HepG2 (cell line): ENCODE results near the gene TRABD. TPM values are rescaled to one million over a fixed set of nuclear protein-coding genes. Genes with fewer than 3 reads are reported as not detected.
A peak's percentile ranks its signal among the peaks of the same experiment; 100 is the strongest.

Experiments used
- CCAR2 ChIP-seq: fragments of 200-400 bp; formaldehyde crosslinking; optimal IDR thresholded peaks from 2 replicates; pipeline ENCODE3; 2018; ENCODE audit warnings: low read depth, mild to moderate bottlenecking, low read length, moderate library complexity
- ELF3 ChIP-seq: IDR thresholded peaks from 2 replicates; pipeline ENCODE4 v1.6.1; 2016; ENCODE audit warnings: missing genetic modification reagents, missing compliant biosample characterization
- FOXP1 ChIP-seq, 2 experiments: fragments of 450-650 bp in 1 of 2; IDR thresholded peaks; 2 replicates each; pipeline ENCODE4 v1.6.1; 2017 to 2018; ENCODE audit warnings: antibody characterized with exemption in 1 of 2
- GTF3A ChIP-seq: sonication (generic); formaldehyde crosslinking; conservative IDR thresholded peaks from 2 replicates; pipeline ENCODE4 v1.4.0; 2020; ENCODE audit warnings: mild to moderate bottlenecking, missing genetic modification reagents
- HIVEP1 ChIP-seq: sonication (generic); formaldehyde crosslinking; IDR thresholded peaks from 2 replicates; pipeline ENCODE4 v1.4.0; 2020; ENCODE audit warnings: mild to moderate bottlenecking, missing genetic modification reagents
- MTA3 ChIP-seq: sonication (generic); formaldehyde crosslinking; IDR thresholded peaks from 2 replicates; pipeline ENCODE4 v1.4.0; 2020; ENCODE audit warnings: missing genetic modification reagents
- POGZ ChIP-seq: sonication (generic); formaldehyde crosslinking; IDR thresholded peaks from 2 replicates; pipeline ENCODE4 v1.4.0; 2020; ENCODE audit warnings: mild to moderate bottlenecking, missing genetic modification reagents
- ZMYM3 ChIP-seq: sonication (generic); formaldehyde crosslinking; IDR thresholded peaks from 2 replicates; pipeline ENCODE4 v1.5.1; 2020; ENCODE audit warnings: mild to moderate bottlenecking, missing genetic modification reagents
- ZNF232 ChIP-seq: sonication (generic); formaldehyde crosslinking; IDR thresholded peaks from 2 replicates; pipeline ENCODE4 v1.4.0; 2020; ENCODE audit warnings: missing genetic modification reagents, borderline replicate concordance
- ZSCAN21 ChIP-seq: sonication (generic); formaldehyde crosslinking; IDR thresholded peaks from 2 replicates; pipeline ENCODE4 v1.8.0; 2022; ENCODE audit warnings: mild to moderate bottlenecking, missing genetic modification reagents, moderate library complexity, borderline replicate concordance
- polyA plus RNA-seq, 8 experiments: library from polyadenylated mRNA; depleted of rRNA in 3 of 8; stranded (reverse) in 7 of 8; unstranded in 1 of 8; fragments of >200 nt; fragmentation: Illumina TruSeq in 4 of 8; extraction: Trizol in 4 of 8; gene quantifications; 2 replicates each; pipeline versions ENCODE4 v1.2.1 to v1.2.3, GENCODE V29; 2011 to 2016; ENCODE audit warnings: low read depth in 4 of 8, missing spikeins in 1 of 8, mixed read lengths in 1 of 8; ENCODE audit not compliant: insufficient read depth in 1 of 8
- total RNA-seq, 5 experiments: library from RNA; depleted of rRNA; stranded (reverse); fragments of >200 nt; fragmentation: Illumina TruSeq; extraction: Trizol; gene quantifications; 2 replicates each; pipeline ENCODE4 v1.2.3, GENCODE V29; 2016; ENCODE audit warnings: low read depth in 1 of 5
- TF ChIP-seq, protein P1 (sequence below): sonication (generic); formaldehyde crosslinking; IDR thresholded peaks from 2 replicates; pipeline ENCODE4 v1.5.1; 2020; ENCODE audit warnings: mild to moderate bottlenecking, missing genetic modification reagents, borderline replicate concordance
- TF ChIP-seq, protein P2 (sequence below): sonication (generic); formaldehyde crosslinking; IDR thresholded peaks from 2 replicates; pipeline ENCODE4 v1.4.0; 2020; ENCODE audit warnings: mild to moderate bottlenecking, missing genetic modification reagents
- TF ChIP-seq, protein P3 (sequence below): IDR thresholded peaks from 2 replicates; pipeline ENCODE4 v1.6.1; 2016; ENCODE audit warnings: mild to moderate bottlenecking, missing biosample characterization, missing genetic modification reagents
- TF ChIP-seq, protein P4 (sequence below): sonication (generic); formaldehyde crosslinking; IDR thresholded peaks from 2 replicates; pipeline ENCODE4 v1.5.1; 2020; ENCODE audit warnings: missing genetic modification reagents, mild to moderate bottlenecking, borderline replicate concordance
- TF ChIP-seq, protein P5 (sequence below): sonication (generic); formaldehyde crosslinking; IDR thresholded peaks from 2 replicates; pipeline ENCODE4 v1.8.0; 2022; ENCODE audit warnings: missing genetic modification reagents, mild to moderate bottlenecking, moderate library complexity, borderline replicate concordance

Gene TRABD
- total and polyA plus RNA-seq, 2 of the 13 experiments (the other 11 are each of a cell fraction or from before 2014, with no cell fraction given), result 21.5 to 28.9 TPM

DNA sequence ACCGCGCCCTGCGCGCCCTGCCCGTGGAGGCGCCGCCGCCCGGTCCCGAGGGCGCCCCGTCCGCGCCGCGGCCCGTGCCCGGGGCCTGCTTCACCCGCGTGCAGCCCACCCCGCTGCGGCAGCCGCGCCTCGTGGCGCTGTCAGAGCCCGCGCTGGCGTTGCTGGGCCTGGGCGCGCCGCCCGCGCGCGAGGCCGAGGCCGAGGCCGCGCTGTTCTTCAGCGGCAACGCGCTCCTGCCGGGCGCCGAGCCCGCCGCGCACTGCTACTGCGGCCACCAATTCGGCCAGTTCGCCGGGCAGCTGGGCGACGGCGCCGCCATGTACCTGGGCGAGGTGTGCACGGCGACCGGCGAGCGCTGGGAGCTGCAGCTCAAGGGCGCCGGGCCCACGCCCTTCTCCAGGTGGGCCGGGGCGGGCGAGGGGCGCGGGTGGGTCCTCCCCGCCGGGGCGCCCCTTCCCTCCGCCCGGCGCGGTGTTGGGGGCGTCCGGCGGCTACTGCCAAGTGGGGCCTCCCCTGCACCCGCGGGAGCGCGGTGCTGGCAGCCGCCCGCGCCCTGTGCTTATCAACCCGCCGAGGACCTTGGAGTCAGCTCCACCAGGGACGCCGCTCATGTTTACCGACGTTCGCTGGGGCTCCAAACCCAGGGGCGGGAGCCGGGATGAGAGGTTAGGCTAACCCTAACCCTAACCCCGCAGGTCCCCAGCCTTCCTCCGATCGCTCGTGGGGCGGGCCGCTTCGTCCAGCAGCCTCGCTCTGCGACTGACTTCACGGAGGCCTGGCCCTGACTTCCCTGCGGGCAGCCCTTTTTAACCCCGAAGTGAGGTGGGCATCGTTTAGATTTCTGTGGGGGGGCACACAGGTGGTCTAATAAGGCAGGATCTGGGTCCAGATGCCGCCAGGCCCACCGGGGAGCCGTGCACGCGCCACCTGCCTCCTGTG is 15.7 kb downstream of the TRABD start (continued):
- TF ChIP-seq, protein P1, sequence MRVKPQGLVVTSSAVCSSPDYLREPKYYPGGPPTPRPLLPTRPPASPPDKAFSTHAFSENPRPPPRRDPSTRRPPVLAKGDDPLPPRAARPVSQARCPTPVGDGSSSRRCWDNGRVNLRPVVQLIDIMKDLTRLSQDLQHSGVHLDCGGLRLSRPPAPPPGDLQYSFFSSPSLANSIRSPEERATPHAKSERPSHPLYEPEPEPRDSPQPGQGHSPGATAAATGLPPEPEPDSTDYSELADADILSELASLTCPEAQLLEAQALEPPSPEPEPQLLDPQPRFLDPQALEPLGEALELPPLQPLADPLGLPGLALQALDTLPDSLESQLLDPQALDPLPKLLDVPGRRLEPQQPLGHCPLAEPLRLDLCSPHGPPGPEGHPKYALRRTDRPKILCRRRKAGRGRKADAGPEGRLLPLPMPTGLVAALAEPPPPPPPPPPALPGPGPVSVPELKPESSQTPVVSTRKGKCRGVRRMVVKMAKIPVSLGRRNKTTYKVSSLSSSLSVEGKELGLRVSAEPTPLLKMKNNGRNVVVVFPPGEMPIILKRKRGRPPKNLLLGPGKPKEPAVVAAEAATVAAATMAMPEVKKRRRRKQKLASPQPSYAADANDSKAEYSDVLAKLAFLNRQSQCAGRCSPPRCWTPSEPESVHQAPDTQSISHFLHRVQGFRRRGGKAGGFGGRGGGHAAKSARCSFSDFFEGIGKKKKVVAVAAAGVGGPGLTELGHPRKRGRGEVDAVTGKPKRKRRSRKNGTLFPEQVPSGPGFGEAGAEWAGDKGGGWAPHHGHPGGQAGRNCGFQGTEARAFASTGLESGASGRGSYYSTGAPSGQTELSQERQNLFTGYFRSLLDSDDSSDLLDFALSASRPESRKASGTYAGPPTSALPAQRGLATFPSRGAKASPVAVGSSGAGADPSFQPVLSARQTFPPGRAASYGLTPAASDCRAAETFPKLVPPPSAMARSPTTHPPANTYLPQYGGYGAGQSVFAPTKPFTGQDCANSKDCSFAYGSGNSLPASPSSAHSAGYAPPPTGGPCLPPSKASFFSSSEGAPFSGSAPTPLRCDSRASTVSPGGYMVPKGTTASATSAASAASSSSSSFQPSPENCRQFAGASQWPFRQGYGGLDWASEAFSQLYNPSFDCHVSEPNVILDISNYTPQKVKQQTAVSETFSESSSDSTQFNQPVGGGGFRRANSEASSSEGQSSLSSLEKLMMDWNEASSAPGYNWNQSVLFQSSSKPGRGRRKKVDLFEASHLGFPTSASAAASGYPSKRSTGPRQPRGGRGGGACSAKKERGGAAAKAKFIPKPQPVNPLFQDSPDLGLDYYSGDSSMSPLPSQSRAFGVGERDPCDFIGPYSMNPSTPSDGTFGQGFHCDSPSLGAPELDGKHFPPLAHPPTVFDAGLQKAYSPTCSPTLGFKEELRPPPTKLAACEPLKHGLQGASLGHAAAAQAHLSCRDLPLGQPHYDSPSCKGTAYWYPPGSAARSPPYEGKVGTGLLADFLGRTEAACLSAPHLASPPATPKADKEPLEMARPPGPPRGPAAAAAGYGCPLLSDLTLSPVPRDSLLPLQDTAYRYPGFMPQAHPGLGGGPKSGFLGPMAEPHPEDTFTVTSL (CRISPR knock-in tag), result no peak
- TF ChIP-seq GTF3A (CRISPR knock-in tag) (no peak), ZNF232 (CRISPR knock-in tag) (no peak), CCAR2 (no peak), MTA3 (no peak), ZSCAN21 (0 out of 2 replicates have a peak, but pooled peaks have one; percentile 19), ZMYM3 (CRISPR knock-in tag) (no peak), FOXP1 (IDR thresholded peaks at IDR 0.05) (no peak), FOXP1 (CRISPR knock-in tag; IDR thresholded peaks at IDR 0.05) (no peak), POGZ (no peak), HIVEP1 (CRISPR knock-in tag) (no peak), ELF3 (no peak)
- TF ChIP-seq, protein P2, sequence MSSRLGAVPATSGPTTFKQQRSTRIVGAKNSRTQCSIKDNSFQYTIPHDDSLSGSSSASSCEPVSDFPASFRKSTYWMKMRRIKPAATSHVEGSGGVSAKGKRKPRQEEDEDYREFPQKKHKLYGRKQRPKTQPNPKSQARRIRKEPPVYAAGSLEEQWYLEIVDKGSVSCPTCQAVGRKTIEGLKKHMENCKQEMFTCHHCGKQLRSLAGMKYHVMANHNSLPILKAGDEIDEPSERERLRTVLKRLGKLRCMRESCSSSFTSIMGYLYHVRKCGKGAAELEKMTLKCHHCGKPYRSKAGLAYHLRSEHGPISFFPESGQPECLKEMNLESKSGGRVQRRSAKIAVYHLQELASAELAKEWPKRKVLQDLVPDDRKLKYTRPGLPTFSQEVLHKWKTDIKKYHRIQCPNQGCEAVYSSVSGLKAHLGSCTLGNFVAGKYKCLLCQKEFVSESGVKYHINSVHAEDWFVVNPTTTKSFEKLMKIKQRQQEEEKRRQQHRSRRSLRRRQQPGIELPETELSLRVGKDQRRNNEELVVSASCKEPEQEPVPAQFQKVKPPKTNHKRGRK (CRISPR knock-in tag), result no peak
- TF ChIP-seq, protein P3, sequence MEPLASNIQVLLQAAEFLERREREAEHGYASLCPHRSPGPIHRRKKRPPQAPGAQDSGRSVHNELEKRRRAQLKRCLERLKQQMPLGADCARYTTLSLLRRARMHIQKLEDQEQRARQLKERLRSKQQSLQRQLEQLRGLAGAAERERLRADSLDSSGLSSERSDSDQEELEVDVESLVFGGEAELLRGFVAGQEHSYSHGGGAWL (CRISPR knock-in tag), result no peak
- TF ChIP-seq, protein P4, sequence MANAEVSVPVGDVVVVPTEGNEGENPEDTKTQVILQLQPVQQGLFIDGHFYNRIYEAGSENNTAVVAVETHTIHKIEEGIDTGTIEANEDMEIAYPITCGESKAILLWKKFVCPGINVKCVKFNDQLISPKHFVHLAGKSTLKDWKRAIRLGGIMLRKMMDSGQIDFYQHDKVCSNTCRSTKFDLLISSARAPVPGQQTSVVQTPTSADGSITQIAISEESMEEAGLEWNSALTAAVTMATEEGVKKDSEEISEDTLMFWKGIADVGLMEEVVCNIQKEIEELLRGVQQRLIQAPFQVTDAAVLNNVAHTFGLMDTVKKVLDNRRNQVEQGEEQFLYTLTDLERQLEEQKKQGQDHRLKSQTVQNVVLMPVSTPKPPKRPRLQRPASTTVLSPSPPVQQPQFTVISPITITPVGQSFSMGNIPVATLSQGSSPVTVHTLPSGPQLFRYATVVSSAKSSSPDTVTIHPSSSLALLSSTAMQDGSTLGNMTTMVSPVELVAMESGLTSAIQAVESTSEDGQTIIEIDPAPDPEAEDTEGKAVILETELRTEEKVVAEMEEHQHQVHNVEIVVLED, result no peak
- TF ChIP-seq, protein P5, sequence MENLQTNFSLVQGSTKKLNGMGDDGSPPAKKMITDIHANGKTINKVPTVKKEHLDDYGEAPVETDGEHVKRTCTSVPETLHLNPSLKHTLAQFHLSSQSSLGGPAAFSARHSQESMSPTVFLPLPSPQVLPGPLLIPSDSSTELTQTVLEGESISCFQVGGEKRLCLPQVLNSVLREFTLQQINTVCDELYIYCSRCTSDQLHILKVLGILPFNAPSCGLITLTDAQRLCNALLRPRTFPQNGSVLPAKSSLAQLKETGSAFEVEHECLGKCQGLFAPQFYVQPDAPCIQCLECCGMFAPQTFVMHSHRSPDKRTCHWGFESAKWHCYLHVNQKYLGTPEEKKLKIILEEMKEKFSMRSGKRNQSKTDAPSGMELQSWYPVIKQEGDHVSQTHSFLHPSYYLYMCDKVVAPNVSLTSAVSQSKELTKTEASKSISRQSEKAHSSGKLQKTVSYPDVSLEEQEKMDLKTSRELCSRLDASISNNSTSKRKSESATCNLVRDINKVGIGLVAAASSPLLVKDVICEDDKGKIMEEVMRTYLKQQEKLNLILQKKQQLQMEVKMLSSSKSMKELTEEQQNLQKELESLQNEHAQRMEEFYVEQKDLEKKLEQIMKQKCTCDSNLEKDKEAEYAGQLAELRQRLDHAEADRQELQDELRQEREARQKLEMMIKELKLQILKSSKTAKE (CRISPR knock-in tag), result no peak
